ENCODE data around the gene APOE. TPM values are rescaled to one million over a fixed set of nuclear protein-coding genes. Genes with fewer than 3 reads are reported as not detected.

APOE gene
- total RNA-seq, 1 donor from 2014 or later = 89.0 TPM

DNA sequence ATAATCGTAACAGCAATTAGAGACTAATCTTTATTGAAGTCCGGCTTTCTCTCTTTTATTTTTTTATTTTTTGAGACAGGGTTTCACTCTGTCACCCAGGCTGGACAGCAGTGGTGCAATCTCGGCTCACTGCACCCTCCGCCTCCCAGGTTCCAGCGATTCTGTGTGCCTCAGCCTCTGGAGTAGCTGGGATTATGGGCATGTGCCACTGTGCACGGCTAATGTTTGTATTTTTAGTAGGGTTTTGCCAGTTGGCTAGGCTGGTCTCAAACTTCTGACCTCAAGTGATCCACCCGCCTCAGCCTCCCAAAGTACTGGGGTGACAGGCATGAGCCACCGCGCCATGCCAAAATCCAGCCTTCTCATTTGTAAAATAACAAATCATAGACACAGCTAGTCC is 44.0 kb downstream of the APOE start:
- DNase-seq (ENCODE audit: low read depth) = no peak
- Histone ChIP-seq H3K4me3 (ENCODE audit: low read depth, low read length) (no peak overlapping the region), H3K36me3 (ENCODE audit: control insufficient read depth, insufficient read depth, low read length) (no peaks in the 10 kb centered on the region), H3K27me3 (ENCODE audit: control insufficient read depth, insufficient read depth, low read length) (no peaks in the 10 kb centered on the region)
- TF ChIP-seq, protein P1, sequence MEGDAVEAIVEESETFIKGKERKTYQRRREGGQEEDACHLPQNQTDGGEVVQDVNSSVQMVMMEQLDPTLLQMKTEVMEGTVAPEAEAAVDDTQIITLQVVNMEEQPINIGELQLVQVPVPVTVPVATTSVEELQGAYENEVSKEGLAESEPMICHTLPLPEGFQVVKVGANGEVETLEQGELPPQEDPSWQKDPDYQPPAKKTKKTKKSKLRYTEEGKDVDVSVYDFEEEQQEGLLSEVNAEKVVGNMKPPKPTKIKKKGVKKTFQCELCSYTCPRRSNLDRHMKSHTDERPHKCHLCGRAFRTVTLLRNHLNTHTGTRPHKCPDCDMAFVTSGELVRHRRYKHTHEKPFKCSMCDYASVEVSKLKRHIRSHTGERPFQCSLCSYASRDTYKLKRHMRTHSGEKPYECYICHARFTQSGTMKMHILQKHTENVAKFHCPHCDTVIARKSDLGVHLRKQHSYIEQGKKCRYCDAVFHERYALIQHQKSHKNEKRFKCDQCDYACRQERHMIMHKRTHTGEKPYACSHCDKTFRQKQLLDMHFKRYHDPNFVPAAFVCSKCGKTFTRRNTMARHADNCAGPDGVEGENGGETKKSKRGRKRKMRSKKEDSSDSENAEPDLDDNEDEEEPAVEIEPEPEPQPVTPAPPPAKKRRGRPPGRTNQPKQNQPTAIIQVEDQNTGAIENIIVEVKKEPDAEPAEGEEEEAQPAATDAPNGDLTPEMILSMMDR (IDR thresholded peaks at IDR 0.05; ENCODE audit: insufficient read depth, low read length, poor library complexity, severe bottlenecking) = no peak

DNA sequence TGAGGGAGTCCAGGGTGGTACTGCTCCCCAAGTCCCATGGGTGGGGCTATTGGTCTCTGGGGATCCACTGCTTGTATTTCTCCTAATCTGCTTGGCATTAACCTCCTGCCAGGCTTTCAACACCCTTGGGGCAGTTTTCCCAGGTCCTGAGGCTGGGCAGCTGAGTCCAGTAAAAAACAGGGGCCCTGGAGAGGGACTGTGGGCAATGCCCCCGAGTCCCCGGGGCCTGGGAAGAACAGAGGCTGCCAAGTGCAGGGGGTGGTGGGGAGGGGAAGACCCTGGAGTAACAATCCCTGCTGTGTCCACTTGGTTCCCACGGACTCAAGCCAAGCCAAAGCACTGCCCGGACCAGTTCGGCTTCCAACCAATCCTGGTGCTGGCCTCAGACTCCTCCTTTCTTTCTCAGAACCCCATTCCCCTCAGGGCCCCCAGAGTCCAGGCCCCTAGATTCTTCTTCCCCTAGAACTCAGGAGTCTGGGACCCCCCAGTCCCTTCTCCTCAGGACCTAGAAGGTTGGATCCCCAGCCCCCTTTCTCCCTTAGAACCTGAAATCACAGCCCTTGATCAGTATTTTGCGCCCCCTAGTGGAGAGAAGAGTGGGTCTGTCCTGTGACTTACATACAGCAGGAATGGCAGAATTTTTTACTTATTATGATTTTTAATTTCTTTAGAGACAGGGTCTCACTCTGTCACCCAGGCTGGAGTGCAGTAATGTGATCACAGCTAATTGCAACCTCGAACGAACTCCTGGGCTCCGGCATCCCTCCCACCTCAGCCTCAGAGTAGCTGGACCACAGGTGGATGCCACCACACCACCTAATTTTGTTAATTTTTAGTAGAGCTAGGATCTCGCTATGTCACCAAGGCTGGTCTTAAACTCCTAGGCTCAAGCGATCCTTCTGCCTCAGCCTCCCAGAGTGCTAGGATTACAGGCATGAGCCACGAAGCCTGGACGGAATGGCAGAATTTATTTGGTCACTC is 45.9 kb downstream of the APOE start:
- TF ChIP-seq, protein P1 (IDR thresholded peaks at IDR 0.05; ENCODE audit: insufficient read depth, low read length, poor library complexity, severe bottlenecking) = peak; percentile 85
- Histone ChIP-seq H3K4me3 (ENCODE audit: low read depth, low read length) (no peak overlapping the region), H3K36me3 (ENCODE audit: control insufficient read depth, insufficient read depth, low read length) (no peaks in the 10 kb centered on the region), H3K27me3 (ENCODE audit: control insufficient read depth, insufficient read depth, low read length) (no peaks in the 10 kb centered on the region)
- peak; percentile 43 for DNase-seq (ENCODE audit: low read depth)

DNA sequence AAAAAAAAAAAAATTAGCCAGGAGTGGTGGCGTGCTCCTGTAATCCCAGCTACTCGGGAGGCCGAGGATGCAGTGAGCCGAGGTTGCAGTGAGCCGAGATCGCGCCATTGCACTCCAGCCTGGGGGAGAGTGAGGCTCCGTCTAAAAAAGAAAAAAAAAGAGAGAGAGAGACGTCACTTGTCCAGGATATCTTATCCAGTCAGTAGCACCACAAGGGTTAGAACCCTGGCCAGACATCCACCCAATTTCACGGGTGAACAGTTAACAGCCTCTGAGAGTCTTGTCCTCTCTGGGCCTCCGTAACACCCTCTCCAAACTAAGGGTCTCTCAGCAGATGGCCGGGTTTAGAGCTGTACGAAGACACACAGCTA is 48.7 kb downstream of the APOE start:
- H3K36me3 ChIP-seq (ENCODE audit: control insufficient read depth, insufficient read depth, low read length) = no peaks in the 10 kb centered on the region
- TF ChIP-seq, protein P1 (IDR thresholded peaks at IDR 0.05; ENCODE audit: insufficient read depth, low read length, poor library complexity, severe bottlenecking) = no peak
- H3K4me3 ChIP-seq (ENCODE audit: low read depth, low read length) = peak overlapping the region; percentile 79
- no peaks in the 10 kb centered on the region for H3K27me3 ChIP-seq (ENCODE audit: control insufficient read depth, insufficient read depth, low read length)
- DNase-seq (ENCODE audit: low read depth) = no peak

DNA sequence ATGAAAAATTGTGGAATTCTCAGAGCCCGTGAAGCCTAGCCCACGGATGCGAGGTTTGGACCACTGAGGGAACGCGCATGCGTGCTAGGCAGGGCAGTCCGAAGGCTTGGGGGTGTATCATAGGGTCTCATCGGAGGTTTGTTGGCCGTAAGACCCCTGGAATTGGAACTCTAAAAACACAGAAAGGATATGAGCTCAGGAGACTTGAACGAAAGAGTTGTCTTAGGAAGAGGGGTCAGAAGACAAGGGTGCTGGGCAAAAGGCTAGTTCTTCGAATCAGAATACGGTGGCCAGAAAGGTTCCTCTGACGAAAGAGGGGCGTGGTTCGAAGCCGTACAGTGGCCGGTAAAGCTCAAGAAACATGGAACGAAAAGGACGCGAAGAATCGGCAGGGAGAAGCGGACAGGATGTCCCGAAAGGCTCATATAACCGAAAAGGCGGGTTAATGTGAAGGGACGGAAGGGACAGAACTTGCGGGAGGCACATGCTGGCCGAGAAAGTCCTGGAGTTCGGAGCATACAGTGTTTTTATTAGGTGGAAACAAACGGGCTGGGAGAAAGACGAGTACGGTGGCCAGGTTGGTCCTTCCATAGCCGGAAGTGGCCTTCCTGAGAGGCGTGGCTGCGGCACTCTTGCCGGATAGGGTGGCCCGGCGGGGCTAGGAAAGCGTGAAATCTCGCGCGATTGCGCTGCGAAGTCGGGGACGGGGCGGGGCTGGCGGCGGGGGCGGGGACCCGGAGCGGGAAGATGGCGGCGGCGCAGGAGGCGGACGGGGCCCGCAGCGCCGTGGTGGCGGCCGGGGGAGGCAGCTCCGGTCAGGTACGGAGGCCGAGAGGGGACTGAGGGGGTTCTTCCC is 49.3 kb downstream of the APOE start, which contains the start of gene CLPTM1:
TSS of gene CLPTM1 (plus strand) at position 732 of the 856 bp plus-strand sequence. CDS start at position 748, 16 bp downstream.
- H3K36me3 ChIP-seq (ENCODE audit: control insufficient read depth, insufficient read depth, low read length) = no peaks in the 10 kb centered on the region
- no peaks in the 10 kb centered on the region for H3K27me3 ChIP-seq (ENCODE audit: control insufficient read depth, insufficient read depth, low read length)
- H3K4me3 ChIP-seq (ENCODE audit: low read depth, low read length) = peak within 1 kb of the TSS; percentile 94
- peak; percentile 82 for DNase-seq (ENCODE audit: low read depth)
- TF ChIP-seq, protein P1 (IDR thresholded peaks at IDR 0.05; ENCODE audit: insufficient read depth, low read length, poor library complexity, severe bottlenecking) = no peak

DNA sequence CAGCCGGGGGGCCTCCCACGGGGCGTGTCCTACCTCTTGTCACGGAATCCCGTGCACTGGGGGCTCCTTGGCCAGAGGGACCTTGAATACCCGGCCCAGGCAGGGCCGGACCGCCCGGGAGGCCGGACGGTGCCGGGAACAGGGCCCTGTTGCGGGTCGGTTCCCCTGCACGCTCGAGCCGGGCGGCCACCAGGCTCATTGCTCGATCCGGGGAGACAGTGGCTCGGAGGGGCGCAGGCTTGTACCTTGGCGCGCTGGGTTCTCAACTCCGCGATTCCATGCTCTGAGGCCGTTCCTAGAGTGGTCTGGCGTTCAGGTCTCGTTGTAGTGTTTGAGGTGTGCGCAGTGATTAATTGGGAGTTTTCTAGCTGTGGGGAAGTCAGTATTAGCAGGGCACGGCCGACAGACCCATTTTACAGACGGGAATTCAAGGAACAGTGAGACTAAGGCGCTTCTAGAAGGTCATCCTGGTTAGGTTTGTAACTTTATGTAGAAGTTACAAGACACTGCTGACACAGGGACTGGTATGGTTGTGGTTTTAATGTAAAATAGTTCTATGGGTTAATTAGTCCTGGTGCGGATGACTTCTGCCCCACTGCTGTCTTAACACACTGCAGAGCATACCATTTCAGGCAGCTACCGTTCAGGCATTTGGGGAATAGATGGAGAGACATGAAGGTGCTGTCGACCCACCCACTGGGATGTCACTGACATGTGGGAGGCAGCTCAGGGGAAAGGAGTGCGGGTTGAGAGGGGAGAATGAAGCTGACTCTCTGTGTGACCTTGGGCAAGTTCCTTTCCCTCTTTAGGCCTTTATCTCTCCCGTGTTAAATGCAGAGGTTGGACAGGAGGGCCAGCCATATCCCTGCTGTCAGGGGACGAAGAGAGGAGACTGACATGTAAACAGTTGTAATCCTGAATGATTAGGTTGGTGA is 50.2 kb downstream of the APOE start:
- Histone ChIP-seq H3K36me3 (ENCODE audit: control insufficient read depth, insufficient read depth, low read length) (no peaks in the 10 kb centered on the region), H3K4me3 (ENCODE audit: low read depth, low read length) (peak overlapping the region; percentile 94), H3K27me3 (ENCODE audit: control insufficient read depth, insufficient read depth, low read length) (no peaks in the 10 kb centered on the region)
- DNase-seq (ENCODE audit: low read depth) = no peak
- TF ChIP-seq, protein P1 (IDR thresholded peaks at IDR 0.05; ENCODE audit: insufficient read depth, low read length, poor library complexity, severe bottlenecking) = no peak

All from kidney epithelial cell (primary cell).